ENCODE data around the gene ZMYM1. TPM values are rescaled to one million over a fixed set of nuclear protein-coding genes. Genes with fewer than 3 reads are reported as not detected.

Gene ZMYM1
- 11.1 and 18.4 TPM in 2 replicates for total RNA-seq

DNA sequence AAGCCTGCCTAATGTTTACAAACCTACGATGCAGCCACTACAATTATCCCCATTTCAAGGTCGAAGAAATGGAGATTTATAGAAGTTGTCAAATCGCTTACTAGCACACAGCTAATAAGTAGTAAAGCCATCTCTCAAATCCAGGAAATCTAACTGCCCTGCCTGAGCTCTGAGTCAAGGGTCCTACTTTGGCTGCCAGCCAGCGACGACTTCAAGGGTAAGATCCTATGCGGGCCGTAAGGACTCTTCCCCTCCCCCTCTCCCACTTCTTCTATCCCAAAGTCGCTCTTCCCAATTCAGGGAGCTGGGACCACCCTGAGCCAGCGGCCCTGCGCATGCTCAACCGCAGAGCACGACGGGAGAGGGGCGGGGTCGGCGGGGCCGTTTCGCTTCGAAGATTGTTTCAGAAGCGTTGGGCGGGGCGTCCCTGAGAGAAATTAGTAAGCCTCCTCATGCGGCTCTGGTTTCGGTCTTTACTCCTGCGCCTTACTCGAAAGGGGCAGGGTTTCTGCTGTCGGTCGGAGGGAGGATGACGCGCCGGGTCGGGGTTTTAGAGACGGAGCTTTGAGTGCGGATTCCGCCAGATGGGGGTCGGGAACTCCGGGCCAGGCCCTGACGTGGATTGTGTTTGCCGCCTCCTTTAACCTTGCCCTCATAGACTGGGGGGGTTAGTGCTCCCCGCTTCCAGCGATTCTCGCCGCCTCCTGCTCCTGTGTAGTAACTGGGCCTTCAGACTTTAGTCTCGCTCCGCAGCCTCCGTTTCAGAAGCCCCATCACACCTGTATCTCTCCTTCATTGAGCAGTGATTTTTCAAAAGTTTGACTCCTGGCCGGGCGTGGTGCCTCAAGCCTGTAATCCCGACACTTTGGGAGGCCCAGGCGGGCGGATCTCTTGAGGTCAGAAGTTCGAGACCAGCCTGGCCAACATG is at the start of gene ZMYM1:
Gene ZMYM1 (plus strand): TSS at position 383 of the 928 bp plus-strand sequence. CDS start 14,603 bp downstream, outside the sequence.

Other genes starting within 250 kb of the ZMYM1 start
- gene SMIM12, start 219.6 kb upstream of the ZMYM1 start, total RNA-seq = 27.8 and 45.8 TPM in 2 replicates
- under 0.01 and 0.08 TPM in 2 replicates for gene DLGAP3, start 149.7 kb upstream of the ZMYM1 start, total RNA-seq
- gene TMEM35B, start 94.0 kb upstream of the ZMYM1 start, total RNA-seq = 29.7 and 62.1 TPM in 2 replicates
- 6.2 and 16.4 TPM in 2 replicates for gene ZMYM6, start 47.4 kb upstream of the ZMYM1 start, total RNA-seq
- 138 and 182 TPM in 2 replicates for gene SFPQ, start 113.8 kb downstream of the ZMYM1 start, total RNA-seq
- 26.9 and 30.7 TPM in 2 replicates for gene ZMYM4, start 189.3 kb downstream of the ZMYM1 start, total RNA-seq

Measured in epithelial cell of alveolus of lung (primary cell).